NOMO-1 treated with DMSO at 0.1 percent for 48 hours (cell line): Measurements from ENCODE around the gene ESPN.

Source experiments
- DNase-seq: peaks from one replicate; lab custom pipeline; 2025; ENCODE audit not compliant: unreplicated experiment; lab: John Stamatoyannopoulos, UW

The ESPN gene

DNA sequence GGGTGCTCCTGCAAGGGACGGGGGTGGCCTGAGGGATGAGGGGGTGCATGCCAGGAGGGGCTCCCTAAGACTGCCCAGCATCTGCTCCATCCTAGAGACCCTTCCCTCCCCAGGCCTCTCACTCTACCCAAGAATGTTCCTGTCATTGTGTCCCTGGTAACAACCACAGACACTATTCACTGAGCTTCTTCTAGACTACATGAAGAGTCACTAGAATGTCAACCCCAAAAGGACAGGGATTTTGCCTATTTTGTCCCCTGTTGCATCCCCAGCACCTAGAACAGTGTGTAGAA, 38.5 kb downstream of the ESPN start:
- DNase-seq: no peak

GRCh38 chr1:6464514-6464836, 39.9 kb downstream of the ESPN start:
- DNase-seq: no peak

- DNase-seq: no peak
Measured at GRCh38 chr1:6464915-6465314, 40.3 kb downstream of the ESPN start.

- no peak for DNase-seq
Measured at GRCh38 chr1:6465461-6466005, 41.0 kb downstream of the ESPN start.

- DNase-seq: no peak
Measured at GRCh38 chr1:6466023-6466422, 41.4 kb downstream of the ESPN start, which contains the start of gene TNFRSF25. TSS of gene TNFRSF25 (minus strand) at chr1:6466173. CDS start at chr1:6466107, 66 bp downstream.

- DNase-seq: no peak
Measured at GRCh38 chr1:6466751-6467150, 42.2 kb downstream of the ESPN start.

- DNase-seq: no peak
Measured at GRCh38 chr1:6467224-6467623, 42.6 kb downstream of the ESPN start.

GRCh38 chr1:6467744-6468688, 43.4 kb downstream of the ESPN start:
- no peak for DNase-seq

DNA sequence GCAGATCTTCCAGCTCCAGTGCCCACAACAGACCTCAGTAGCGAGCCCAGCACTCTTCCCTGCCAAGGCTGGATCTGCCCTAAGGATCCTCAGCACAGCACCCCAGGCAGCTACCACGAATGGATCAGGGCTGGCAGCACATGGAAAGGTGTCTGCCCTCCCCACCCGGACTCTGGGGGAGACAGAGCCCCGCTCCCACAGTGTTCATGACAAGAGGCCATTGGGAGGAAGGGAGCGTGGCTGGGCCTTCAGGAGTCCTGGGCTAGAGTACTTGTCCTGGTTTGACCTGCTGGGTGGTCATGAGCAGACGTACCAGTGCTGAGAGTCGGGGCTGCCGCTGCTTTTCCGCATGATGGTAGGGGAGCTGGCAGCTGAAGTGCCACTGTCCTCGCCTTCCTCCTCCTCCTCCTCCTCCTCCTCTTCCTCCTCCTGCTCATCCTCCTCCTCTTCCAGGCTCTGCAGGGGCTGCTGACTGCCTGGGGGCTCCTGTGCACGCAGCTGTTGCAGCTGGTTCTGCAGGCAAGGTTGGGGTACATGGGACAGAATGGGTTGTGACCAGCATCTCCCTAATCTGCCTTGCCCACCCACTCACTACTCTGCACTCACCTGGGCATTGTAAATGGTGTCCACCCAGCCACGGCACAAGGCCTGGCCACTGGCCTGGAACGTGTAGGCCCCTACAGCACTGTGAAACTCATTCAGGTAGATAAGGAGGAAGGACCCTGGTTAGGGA, 44.3 kb downstream of the ESPN start:
- DNase-seq: no peak

DNA sequence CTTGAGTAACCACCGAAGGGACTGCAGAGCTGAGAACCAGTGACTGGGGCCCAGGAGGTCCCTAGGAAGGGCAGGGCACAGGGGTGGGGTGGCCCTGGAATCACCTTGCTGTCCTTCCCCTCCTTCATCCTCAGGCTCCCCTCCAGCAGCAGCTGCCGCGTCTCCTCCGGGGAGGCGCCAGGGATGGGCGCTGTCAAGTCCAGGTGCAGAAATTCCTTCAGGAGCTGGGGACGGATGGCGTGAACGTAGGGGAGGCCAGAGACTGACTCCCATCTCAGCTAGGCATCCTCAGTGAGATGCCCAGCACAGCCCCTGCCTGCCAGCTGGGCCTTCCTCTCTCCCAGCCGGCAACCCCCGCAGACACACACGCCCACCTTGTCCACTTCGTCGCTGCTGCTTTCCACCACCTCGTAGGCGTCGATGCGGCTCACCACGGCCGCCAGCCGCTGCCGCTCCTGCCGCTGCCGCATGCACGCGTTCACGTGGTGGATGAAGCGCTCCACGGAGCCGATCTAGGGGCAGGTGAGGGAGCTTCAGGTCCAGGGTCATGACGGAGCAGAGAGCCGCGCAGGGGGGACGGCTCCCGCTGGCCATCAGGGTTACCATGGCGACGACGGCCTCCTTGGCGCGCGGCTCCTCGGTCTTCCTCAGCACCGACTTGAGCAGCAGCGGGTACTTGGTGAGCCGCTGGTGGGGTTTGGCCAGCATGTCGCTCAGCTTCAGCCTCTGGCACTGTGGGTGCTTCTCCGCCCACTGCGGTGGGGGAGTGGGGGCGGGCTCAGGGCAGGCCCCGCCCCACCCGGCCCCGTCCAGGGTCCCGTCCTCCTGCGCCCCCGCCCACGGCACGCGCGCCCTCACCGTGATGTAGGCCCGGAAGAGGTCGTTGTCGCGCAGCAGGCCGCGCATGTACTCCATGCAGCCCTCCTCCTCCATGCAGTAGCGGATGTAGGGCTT, 45.8 kb downstream of the ESPN start:
- DNase-seq: no peak

GRCh38 chr1:6471086-6471969, 46.8 kb downstream of the ESPN start:
- no peak for DNase-seq

DNA sequence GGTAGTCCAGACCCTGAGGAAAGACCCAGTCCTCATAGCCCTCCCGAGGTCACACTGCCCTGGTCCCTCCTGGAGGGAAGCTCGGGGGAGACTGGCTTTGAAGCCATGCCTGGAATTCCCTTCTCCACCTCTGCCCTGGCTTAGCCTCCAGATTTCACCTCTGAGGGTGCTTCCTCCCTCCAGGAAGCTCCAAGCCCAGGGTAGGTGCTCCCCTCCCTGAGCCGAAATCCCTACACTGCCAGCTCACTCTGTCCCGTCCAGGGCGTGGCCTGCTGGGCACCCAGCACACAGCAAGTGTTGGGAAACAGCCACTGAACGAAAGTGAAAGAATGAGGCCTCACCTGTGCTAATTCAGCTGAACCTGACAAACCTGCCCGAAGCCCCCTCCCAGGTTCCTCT, 47.4 kb downstream of the ESPN start:
- no peak for DNase-seq

- DNase-seq: no peak
Measured at GRCh38 chr1:6472391-6472790, 47.8 kb downstream of the ESPN start.

DNA sequence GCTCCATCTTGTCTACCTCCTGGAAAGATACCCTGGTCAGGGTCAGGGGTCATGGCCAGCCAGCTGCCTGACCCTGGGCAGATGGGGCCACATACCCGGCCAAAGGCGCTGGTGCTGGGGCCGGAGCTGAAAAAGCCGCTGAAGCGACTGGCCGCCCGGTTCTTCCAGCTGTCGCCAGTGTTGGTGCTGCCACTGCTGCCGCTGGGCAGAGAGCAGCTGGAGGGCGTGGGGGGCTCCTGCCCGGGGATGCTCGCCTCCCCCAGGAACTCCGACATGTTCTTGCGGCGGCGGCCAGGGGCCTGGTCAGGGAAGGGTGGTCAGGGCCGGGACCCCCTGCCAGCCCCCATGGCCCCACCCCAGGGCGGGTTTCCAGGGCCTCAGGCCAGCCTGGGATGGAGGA, 48.6 kb downstream of the ESPN start:
- DNase-seq: no peak

- no peak for DNase-seq
Measured at GRCh38 chr1:6473974-6474814, 49.6 kb downstream of the ESPN start.

- DNase-seq: no peak
Measured at GRCh38 chr1:6474815-6475282, 50.3 kb downstream of the ESPN start.

- DNase-seq: peak; percentile 17
Measured at GRCh38 chr1:6475381-6476133, 51.0 kb downstream of the ESPN start.

DNA sequence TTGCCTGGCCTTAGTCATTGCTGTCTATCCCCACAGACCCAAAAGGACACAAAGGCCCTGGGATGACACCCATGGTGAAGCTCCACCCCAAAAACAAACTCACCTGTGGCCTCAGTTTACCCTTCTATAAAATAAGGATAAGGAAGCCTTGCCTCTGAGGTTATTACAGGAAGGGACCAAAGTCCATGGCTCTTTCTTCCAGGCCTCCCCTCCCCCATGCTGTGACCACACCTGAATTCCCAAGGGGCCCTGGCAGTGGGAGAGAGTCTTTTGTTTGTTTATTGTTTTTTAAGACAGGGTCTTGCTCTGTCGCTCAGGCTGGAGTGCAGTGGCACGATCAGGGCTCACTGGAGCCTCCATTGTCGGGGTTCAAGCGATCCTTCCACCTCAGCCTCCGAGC, 51.9 kb downstream of the ESPN start:
- no peak for DNase-seq
